KG1 (cell line): Measurements from ENCODE around the gene CDY2B.
"Not testable (repeated sequence)": the region's sequence is repeated elsewhere in the genome, so short reads cannot be mapped to it uniquely, and the experiment has no call there.

Source experiments
- DNase-seq: peaks from one replicate; lab custom pipeline; 2025; lab: John Stamatoyannopoulos, UW

The CDY2B gene

DNA sequence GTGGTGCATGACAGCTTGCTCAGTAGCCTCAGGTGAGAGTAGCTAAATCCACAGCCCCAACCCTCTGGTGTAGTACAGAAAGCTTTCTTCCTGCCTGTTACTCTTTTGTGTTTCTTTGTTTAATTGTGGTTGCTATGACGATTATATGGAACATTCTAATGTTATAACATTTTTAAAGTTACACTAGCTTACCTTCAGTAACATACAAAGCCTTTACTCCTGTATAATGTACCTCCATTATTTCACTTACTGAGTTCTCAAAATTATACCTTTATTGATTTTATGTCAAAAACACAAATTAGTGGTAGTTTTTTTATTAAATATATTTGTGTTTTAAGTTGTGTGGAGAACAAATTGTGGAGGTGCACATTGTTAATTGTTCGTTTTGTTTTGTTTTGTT lies at the start of gene CDY2B:
Gene CDY2B, minus strand, starts transcription at position 101 of the 400 bp plus-strand sequence. CDS start 328 bp downstream, outside the sequence.
- DNase-seq, result not testable (repeated sequence)

DNA sequence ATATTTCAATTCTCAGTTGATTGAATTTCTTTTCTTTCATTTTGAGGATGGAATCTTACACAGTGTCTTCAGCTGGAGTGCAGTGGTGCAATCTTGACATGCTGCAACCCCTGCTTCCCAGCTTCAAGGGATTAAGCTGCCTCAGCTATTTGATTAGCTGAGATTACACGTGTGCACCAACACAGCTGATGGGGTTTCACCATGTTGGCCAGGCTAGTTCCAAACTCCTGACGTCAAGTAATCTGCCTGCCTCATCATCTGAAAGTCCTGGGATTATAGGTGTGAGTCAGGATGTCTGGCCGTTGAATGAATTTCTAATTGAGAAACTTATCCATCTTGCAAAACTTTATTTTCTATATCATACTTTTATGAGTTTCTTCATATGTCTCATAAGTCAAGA lies 28.0 kb upstream of the CDY2B start:
- not testable (repeated sequence) for DNase-seq

GRCh38 chrY:17907351-17907750 lies 27.3 kb upstream of the CDY2B start:
- DNase-seq, result not testable (repeated sequence)

DNA sequence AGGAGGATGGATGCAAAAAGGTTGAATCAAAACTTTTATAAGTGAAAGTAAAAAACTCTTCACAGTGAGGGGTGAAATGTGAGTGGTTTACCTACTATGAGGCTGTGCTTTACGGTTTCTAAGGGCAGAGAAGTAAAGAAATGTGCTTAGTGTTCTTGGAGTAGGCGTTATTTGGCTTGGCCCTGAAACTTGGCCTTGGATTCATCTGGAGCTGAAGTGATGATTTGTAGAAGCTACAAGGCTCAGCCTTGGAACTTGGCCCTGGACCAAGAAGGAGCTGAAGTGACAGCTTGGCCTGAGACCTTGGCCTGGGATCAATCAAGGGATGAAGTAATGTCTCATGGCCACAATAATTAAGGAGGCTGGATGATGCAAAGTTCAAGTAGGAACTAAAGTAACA lies 1.7 kb upstream of the CDY2B start:
- not testable (repeated sequence) for DNase-seq

- not testable (repeated sequence) for DNase-seq
Measured at GRCh38 chrY:17876767-17877166, 3.3 kb downstream of the CDY2B start.

- not testable (repeated sequence) for DNase-seq
Measured at GRCh38 chrY:17875401-17875800, 4.6 kb downstream of the CDY2B start.

DNA sequence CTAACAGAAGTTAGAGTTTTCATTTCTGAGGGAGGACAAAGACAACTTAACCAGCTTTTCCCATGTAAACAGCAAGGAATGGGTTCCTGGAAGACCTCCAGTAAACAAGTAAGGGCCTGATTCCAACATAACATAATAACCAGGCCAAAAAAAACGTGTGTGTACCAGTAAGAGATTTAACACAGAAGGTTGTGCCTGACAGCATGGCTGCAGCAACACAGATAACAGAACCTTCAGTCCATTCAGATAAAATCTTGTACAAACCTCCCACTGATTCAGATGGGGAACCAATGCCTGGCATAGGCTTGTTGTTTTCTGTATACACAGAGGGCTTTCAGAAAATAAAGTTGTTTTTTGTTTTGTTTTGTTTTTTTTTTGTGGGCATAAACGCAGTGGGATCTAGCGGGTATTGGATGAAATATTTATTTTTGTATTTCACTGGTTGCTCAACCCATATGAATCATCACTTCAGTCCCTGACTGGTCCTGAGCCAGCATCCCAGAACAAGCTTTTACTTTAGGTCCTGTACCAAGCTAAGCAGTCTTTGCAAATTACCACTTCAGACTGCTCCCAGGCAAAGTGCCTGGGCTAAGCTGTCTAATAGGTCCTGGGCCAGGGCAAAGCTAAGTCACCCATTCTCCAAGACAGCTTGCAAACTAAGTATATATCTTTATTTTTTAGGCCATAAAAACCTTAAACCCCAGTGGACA lies 8.7 kb downstream of the CDY2B start:
- DNase-seq, result not testable (repeated sequence)

DNA sequence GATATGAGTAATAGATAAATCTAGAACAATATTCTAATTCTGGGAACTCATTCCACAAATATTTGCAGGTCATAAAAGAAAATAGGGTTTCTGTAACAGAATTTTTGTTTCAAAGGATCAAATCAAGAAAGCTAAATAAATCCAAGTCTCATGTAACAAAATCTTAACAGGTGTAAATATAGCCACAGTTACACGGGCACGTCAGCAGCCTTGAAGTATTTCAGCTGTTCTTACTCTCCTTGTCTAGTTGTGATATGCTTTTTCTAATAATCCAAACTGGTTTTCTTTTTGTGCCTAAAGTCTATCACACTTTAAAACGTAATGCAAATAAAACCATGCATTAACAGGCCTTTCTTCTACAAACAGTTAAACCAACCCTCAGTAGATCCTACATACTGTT lies 9.3 kb downstream of the CDY2B start:
- not testable (repeated sequence) for DNase-seq

- DNase-seq, result not testable (repeated sequence)
Measured at GRCh38 chrY:17867850-17868249, 12.2 kb downstream of the CDY2B start.

- DNase-seq, result not testable (repeated sequence)
Measured at GRCh38 chrY:17860634-17861033, 19.4 kb downstream of the CDY2B start.

GRCh38 chrY:17856963-17857848 lies 22.8 kb downstream of the CDY2B start:
- DNase-seq, result not testable (repeated sequence)

GRCh38 chrY:17856508-17856907 lies 23.5 kb downstream of the CDY2B start:
- DNase-seq, result not testable (repeated sequence)

DNA sequence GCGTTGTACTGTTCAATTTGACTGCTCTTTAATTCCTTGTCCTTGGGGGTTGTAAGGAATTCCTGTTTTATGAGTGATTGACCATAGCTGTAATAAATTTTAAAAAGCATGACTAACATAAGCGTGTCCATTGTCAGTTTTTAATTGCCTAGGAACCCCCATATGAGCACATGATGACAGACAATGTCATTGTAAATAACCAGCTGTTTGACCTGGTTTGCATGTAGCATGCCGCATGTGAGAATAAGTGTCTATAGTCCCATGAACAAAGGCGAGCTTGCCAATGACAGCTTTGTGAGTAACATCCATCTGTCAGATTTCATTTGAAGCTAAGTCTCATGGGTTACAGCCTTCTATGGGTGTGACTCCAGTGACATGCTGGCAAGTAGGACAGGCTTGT lies 30.9 kb downstream of the CDY2B start:
- not testable (repeated sequence) for DNase-seq

- not testable (repeated sequence) for DNase-seq
Measured at GRCh38 chrY:17832149-17832548, 47.9 kb downstream of the CDY2B start.
